Nephron (organoid): ENCODE data around the gene CAV2.

Experiments
- H3K27ac Mint-ChIP-seq, 3 experiments: 2 replicates each; pipeline ENCODE4 v1.8.0; 2020; ENCODE audit warnings: mixed read lengths in 3 of 3, mild to moderate bottlenecking in 2 of 3, moderate library complexity in 1 of 3
- H3K27me3 Mint-ChIP-seq: 2 replicates; pipeline ENCODE4 v1.8.0; 2021; ENCODE audit warnings: low read depth, mild to moderate bottlenecking, moderate library complexity, mixed read lengths
- H3K36me3 Mint-ChIP-seq: 2 replicates; pipeline ENCODE4 v1.8.0; 2020; ENCODE audit warnings: low read depth, mixed read lengths
- H3K4me1 Mint-ChIP-seq: 2 replicates; pipeline ENCODE4 v1.8.0; 2020; ENCODE audit warnings: mixed read lengths
- H3K4me3 Mint-ChIP-seq, 3 experiments: 2 replicates each; pipeline ENCODE4 v1.8.0; 2020; ENCODE audit warnings: mild to moderate bottlenecking in 3 of 3, mixed read lengths in 3 of 3, moderate library complexity in 2 of 3
- H3K9me3 Mint-ChIP-seq: 2 replicates; pipeline ENCODE4 v1.8.0; 2020; ENCODE audit warnings: mixed read lengths
- TF ChIP-seq, protein P1 (sequence below), 3 experiments: fragments of 200-600 bp; sonication (generic); IDR thresholded peaks; one replicate each; pipeline ENCODE4 v1.5.0; 2021; ENCODE audit warnings: antibody characterized with exemption in 3 of 3; ENCODE audit not compliant: unreplicated experiment in 3 of 3

The CAV2 gene

GRCh38 chr7:116512520-116513188 is 13.1 kb downstream of the CAV2 start:
- Mint-ChIP-seq H3K36me3 (no peaks in the 10 kb centered on the region), H3K4me1 (no peaks in the 10 kb centered on the region), H3K27ac (no peak overlapping the region), H3K4me3 (no peak overlapping the region), H3K9me3 (no peaks in the 10 kb centered on the region), H3K27me3 (peaks cover 26% of the 10 kb centered on the region)
- TF ChIP-seq, protein P1, sequence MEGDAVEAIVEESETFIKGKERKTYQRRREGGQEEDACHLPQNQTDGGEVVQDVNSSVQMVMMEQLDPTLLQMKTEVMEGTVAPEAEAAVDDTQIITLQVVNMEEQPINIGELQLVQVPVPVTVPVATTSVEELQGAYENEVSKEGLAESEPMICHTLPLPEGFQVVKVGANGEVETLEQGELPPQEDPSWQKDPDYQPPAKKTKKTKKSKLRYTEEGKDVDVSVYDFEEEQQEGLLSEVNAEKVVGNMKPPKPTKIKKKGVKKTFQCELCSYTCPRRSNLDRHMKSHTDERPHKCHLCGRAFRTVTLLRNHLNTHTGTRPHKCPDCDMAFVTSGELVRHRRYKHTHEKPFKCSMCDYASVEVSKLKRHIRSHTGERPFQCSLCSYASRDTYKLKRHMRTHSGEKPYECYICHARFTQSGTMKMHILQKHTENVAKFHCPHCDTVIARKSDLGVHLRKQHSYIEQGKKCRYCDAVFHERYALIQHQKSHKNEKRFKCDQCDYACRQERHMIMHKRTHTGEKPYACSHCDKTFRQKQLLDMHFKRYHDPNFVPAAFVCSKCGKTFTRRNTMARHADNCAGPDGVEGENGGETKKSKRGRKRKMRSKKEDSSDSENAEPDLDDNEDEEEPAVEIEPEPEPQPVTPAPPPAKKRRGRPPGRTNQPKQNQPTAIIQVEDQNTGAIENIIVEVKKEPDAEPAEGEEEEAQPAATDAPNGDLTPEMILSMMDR (IDR thresholded peaks at IDR 0.05; ENCODE audit: unreplicated experiment in 3 of 3): no peak

GRCh38 chr7:116515584-116515983 is 16.0 kb downstream of the CAV2 start:
- no peaks in the 10 kb centered on the region for H3K4me1 Mint-ChIP-seq
- TF ChIP-seq, protein P1 (IDR thresholded peaks at IDR 0.05; ENCODE audit: unreplicated experiment in 3 of 3): no peak
- no peak overlapping the region for H3K4me3 Mint-ChIP-seq
- H3K27ac Mint-ChIP-seq: no peak overlapping the region
- H3K27me3 Mint-ChIP-seq: peaks cover 39% of the 10 kb centered on the region
- no peaks in the 10 kb centered on the region for H3K9me3 Mint-ChIP-seq
- H3K36me3 Mint-ChIP-seq: no peaks in the 10 kb centered on the region

DNA sequence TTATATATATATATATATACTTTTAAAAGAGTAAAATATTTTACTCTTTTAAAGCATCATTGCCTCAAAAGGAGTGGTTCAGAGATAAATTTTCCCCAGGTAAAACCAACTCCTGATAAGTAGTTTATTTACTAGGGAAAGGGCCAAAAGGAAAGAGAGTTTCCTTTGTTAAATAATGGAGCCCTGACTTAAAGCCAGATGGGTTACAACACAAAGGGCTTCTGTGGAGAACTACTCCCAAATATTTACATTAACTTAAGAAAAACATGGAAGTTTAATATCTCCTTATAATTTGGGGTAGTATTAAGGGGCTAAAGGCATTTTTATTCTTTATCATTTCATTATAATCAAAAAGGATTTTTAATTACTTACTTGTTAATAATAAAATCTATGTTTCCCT is 16.8 kb downstream of the CAV2 start:
- Mint-ChIP-seq H3K36me3 (no peaks in the 10 kb centered on the region), H3K4me1 (no peaks in the 10 kb centered on the region), H3K27me3 (peaks cover 37% of the 10 kb centered on the region), H3K4me3 (no peak overlapping the region), H3K9me3 (no peaks in the 10 kb centered on the region), H3K27ac (no peak overlapping the region)
- TF ChIP-seq, protein P1 (IDR thresholded peaks at IDR 0.05; ENCODE audit: unreplicated experiment in 3 of 3): no peak

- TF ChIP-seq, protein P1 (IDR thresholded peaks at IDR 0.05; ENCODE audit: unreplicated experiment in 3 of 3): no peak
- peaks cover 43% of the 10 kb centered on the region for H3K27me3 Mint-ChIP-seq
- no peaks in the 10 kb centered on the region for H3K36me3 Mint-ChIP-seq
- no peak overlapping the region for H3K27ac Mint-ChIP-seq
- no peaks in the 10 kb centered on the region for H3K4me1 Mint-ChIP-seq
- no peaks in the 10 kb centered on the region for H3K9me3 Mint-ChIP-seq
- no peak overlapping the region for H3K4me3 Mint-ChIP-seq
Observed at GRCh38 chr7:116517626-116518025, 18.1 kb downstream of the CAV2 start.

DNA sequence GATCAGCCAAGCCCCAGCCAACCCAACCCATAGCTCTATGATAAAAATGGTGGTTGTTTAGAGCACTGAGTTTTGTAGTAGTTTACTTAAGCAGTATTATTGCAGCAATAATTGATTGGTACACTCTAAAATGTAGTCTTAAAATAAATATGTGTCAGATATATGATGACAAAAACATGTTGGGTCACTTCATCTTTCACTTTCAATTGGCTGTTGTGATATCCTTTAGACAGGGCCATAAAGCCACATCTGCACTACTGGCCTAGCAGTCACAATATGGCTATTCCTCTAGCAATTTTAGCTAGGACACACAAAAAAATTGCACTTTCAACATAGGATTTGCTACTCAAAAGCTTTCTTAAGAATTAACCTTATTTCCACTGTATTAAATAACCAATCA is 19.4 kb downstream of the CAV2 start:
- H3K36me3 Mint-ChIP-seq: no peaks in the 10 kb centered on the region
- no peaks in the 10 kb centered on the region for H3K4me1 Mint-ChIP-seq
- no peak overlapping the region for H3K27ac Mint-ChIP-seq
- no peaks in the 10 kb centered on the region for H3K9me3 Mint-ChIP-seq
- peaks cover 53% of the 10 kb centered on the region for H3K27me3 Mint-ChIP-seq
- no peak overlapping the region for H3K4me3 Mint-ChIP-seq
- TF ChIP-seq, protein P1 (IDR thresholded peaks at IDR 0.05; ENCODE audit: unreplicated experiment in 3 of 3): no peak

DNA sequence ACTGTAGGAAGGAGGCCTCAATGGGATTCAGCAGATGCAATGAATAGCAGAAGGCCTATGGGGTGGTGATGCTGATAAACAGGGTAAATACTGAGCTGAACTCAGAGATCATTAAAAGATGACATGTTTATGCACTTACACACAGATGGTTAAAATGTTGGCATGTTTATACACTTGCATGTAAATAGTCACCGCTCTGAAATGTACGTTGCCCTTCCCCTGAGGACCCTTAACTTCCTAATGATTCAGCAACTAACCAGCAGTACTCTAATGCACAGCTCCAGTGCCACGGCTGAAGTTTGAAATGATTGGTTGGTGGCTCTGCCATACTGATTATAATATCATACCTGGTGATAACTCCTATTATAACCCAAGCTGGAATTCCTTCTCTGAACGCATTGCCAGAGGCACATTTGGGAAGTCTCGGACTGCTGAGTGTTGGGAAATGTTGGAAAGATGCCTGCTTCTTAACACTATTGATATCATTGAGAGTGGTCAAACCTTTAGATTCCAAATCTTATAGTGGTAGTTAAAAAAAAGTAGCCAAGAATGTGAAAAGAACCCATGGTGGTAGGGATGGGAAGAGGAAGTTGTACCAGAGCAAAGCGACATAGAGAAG is 21.6 kb downstream of the CAV2 start:
- Mint-ChIP-seq H3K27ac (no peak overlapping the region), H3K36me3 (no peaks in the 10 kb centered on the region), H3K27me3 (peaks cover 66% of the 10 kb centered on the region), H3K4me3 (no peak overlapping the region), H3K4me1 (peaks cover 6% of the 10 kb centered on the region), H3K9me3 (no peaks in the 10 kb centered on the region)
- TF ChIP-seq, protein P1 (IDR thresholded peaks at IDR 0.05; ENCODE audit: unreplicated experiment in 3 of 3): no peak
